Measurements from ENCODE around the gene ZNF335.
"Not testable (repeated sequence)": the region's sequence is repeated elsewhere in the genome, so short reads cannot be mapped to it uniquely, and the experiment has no call there.

Gene ZNF335

DNA sequence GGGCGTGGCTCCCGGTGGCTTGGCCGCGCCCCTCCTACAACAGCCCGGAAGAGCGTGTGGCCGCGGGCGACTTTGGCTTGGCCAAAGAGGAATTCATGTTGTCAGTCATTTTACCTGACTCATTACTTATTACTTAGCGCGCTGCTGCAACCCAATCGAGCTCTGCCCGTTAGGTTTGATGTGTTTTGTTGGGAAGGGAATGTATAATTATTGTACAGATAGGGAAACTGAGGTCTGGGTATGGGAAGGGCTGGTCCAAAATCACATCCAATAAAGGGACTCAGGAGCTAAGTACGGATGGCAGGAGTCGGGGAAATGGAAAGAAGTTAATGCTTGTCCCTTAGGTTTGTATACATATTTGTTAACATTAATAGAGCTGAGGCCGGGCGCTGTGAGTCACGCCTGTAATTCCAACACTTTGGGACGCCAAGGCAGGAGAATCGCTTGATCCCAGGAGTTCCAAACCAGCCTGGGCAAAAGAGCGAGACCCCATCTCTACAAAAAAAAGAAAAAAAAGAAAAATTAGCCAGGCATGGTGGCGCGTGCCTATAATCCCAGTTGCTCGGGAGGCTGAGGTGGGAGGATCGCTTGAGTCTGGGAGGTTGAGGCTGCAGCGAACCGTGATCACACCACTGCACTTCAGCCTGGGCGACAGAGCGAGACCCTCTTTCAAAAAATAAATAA is 639 bp upstream of the ZNF335 start:
- no peak for DNase-seq (ENCODE audit: low read depth in 2 of 2)

DNA sequence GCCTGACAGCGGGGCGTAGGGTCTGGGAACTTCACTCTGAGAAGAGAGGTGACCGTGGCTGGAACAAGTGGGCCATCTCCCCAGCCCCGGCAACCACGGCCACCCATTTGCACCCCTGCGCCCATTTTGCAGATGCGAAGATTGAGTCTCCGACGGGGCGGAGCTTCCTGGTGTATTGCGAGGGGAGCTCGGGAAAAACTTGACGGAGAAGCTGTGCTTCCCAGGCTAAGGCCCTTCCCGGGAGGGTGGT is 653 bp downstream of the ZNF335 start:
- DNase-seq (ENCODE audit: low read depth in 2 of 2): no peak

- DNase-seq (ENCODE audit: low read depth in 2 of 2): no peak
Observed at GRCh38 chr20:45970646-45971424, 1.2 kb downstream of the ZNF335 start.

- DNase-seq (ENCODE audit: low read depth in 2 of 2): peak in 1 of 2 experiments; percentile 23
Observed at GRCh38 chr20:45969712-45970634, 2.0 kb downstream of the ZNF335 start.

DNA sequence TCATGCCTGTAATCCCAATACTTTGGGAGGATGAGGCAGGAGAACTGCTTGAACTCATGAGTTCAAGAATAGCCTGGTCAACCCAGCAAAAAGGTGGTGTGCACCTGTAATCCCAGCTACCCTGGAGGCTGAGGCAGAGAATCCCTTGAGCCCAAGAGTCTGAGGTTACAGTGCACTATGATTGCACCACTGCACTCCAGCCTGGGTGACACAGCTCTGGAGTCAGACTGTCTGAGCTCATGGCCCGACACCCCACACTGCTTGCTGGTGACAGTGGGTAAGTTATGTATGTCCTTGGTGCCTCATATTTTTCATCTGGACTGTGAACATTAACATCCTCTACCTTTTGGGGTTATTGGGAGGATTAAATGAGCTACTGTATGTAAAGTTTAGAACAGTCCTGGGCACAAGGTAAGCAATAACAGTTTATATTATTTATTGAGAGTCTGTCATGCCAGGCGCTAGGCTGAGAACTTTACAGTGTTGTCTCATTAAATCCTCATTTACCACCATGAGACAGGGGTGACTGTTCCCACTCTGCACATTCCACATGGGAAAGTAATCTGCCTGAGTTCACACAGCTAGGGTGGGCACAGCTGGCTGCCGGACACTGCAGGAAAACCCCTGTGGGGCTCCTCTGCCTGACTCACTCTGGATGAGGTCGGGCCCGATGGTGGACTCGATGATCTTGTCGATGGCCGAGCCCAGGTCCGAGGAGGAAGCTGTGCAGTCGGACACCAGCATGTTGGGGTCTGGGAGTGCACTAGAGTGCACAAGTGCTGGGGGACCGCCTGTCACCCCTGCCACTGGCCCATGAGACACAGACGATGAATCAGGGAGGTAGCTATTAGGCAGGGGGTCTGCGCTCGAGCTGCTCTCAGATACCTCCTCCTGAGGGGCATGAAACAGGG is 2.9 kb downstream of the ZNF335 start:
- no peak for DNase-seq (ENCODE audit: low read depth in 2 of 2)

- DNase-seq (ENCODE audit: low read depth in 2 of 2): no peak
Observed at GRCh38 chr20:45968081-45968671, 3.8 kb downstream of the ZNF335 start.

DNA sequence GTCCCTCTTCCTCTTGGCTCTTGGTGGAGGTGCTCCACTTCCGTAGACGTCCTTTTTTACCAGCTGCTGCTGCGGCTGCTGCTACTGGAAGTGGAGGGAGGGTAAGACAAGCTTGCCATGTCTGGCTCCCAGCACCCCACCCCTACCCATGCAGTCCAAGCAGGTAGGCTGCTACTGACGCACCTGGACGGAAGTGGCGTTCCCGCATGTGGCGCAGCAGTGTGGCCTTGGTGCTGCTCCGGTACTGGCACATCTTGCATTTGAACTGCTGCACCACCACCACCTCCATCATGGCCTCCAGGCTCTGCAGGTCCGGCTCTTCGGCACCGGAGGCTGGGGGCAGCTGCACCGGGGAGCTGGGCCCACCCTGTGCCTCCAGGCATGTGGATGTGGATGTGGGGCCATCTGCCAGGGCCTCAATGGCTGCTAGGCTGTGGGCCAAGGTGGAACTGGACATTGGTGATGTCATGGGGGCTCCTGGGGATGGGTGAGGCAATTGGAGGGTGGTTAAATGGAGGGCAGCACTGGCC is 4.4 kb downstream of the ZNF335 start:
- DNase-seq (ENCODE audit: low read depth in 2 of 2): no peak

- no peak for DNase-seq (ENCODE audit: low read depth in 2 of 2)
Observed at GRCh38 chr20:45965169-45966002, 6.6 kb downstream of the ZNF335 start.

DNA sequence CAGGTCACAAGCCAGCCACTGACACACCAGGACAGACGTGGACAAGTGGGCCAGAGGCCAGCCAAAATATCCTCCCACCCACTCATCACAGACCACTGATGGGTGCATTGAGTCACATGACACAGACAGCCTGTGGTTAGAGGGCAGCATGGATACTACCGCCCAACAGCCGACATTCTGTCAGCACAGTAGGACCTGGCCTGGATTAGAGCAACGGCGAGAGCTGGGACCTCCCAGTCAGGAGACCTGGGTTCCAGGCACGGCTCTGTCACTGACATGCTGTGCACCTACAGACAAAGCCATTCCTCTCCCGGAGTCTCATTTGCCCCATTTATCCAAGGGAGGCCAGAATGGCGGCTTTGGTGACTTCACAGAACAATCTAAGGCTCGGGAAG is 8.0 kb downstream of the ZNF335 start:
- no peak for DNase-seq (ENCODE audit: low read depth in 2 of 2)

DNA sequence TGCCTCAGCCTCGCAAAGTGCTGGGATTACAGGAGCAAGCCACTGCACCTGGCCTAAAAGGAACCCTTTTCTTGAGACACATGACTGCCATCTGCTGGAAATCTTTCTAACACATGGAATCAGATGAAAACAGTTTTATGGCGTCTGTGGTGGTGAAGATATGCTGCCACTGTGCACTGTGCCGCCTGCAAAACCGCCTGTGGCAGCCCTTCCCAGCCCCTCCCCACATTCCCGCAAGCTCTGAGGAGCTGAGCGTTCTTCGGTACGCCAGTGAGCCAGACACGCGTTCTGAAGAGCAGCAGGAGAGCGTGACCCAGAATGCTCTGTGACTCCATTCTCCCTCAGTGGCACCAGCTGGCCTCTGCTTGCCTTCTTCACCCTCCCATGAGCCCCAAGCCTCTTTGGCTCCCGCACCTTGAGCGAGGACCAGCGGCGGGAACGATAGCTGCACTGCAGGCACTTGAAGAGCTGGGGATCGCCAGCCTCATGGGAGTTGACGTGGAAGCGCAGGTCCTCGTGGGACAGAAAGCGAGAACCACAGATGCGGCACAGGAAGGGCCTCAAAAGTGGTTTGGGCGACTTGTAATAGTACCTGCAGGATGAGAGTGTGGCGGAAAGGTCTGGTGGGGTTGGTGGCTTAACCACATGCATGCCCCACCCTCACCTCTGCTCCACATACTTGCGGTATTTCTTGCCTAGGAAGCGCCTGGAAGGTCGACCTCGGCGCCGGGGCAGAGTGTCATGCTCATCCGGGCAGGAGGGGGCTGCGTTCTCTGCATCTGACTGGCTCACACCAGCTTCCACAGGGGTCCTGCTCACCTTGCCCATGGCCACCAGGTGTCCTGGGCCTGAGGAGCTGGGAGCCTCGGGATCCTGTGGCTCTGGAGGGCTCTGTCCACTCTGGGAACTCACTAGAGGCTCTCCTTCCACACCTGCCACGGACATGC is 8.7 kb downstream of the ZNF335 start:
- DNase-seq (ENCODE audit: low read depth in 2 of 2): no peak

GRCh38 chr20:45962031-45962755 is 9.8 kb downstream of the ZNF335 start:
- DNase-seq (ENCODE audit: low read depth in 2 of 2): no peak

DNA sequence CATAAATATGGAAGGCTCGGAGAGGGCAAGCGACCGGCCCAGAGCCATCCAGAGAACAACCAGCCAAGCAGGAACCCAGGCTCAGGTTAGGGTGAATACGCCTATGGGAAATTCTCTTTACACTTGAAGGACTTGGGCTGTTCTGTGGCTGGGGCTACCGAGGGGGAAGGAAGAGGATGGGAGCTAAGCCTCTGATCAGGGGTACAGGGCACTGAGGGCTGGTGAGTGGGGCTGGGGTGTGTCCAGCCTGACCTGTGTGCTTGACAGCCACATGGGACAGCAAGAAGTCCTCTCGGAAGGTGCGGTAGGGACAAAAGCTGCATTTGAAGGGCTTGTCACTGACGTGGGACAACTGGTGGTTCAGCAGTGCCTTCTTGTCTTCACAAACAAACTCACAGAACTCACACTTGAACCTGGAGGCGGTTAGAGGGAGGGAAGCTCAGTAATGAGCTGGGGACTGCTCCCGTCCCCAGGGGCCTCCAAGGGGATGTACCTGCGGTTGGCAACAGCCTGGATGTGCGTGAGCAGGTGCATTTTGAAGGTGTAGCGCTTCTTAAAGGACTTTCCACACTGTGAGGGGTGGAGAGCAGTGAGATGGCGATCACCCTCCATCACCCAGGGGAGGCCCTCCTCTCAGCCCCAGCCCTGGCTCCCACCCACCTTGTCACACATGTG is 11.9 kb downstream of the ZNF335 start:
- DNase-seq (ENCODE audit: low read depth in 2 of 2): no peak

DNA sequence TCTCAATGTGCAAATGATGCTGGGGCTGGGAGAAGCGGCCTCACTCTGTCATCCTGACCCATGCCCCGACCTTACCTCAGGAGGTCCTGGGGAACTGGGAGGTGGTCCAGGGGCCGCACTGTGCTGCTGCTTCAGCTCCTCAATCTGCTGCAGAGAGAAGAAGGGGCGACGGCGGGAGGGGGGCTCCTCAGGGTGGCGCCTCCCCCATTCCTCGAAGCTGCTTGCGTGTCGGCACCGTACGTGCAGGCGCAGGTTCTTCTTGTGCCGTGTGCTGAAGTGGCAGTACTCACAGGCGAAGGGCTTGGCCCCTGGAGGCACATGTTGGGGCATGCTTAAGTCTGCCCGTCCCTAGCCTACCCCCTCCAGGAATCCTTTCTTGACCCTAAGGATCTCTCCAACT is 12.9 kb downstream of the ZNF335 start:
- no peak for DNase-seq (ENCODE audit: low read depth in 2 of 2)

GRCh38 chr20:45958593-45958992 is 13.4 kb downstream of the ZNF335 start:
- DNase-seq (ENCODE audit: low read depth in 2 of 2): no peak

DNA sequence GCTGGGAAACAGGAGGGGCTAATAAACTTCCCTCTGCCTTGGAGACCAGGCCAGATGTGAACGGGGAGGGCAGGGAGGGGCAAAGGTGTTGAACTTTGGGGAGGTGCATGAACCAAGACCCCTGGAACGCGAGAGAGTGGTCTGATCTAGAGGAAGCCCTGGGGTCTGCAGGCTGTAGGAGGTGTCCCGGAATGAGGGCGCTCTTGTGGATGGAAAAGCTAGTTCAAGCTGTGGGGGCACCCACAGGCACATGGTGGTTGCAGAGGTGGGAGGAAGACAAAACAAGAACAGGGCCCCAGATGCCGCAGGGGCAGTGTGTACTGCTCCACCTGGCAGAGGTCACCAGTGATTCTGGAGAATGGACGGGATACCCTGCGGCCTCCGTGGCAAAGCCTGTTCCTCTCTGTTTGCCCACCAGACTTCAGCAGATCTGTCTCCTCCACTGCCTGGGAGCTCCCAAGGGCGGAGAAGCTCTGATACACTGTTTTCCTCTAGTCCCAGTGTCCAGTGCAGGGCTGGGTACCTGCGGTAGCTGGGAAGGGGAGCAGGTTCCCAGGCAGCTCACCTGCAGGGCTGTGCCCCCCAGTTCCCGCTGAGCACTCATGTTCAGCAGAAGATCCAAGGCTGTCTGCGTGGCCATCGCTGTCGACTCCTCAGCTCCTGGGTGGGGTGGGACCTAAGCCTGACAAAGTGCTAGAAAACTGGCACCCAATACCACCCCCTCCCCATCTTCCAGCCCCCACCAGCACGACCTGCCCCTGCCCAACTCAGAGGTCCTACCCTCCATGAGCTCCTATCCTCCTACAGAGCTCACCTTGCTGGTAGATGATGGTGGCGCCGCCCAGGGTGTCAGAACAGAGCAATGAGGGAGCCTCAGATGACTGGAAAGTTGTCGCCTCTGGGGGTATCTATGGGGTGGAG is 14.7 kb downstream of the ZNF335 start:
- DNase-seq (ENCODE audit: low read depth in 2 of 2): no peak

GRCh38 chr20:45956326-45956725 is 15.7 kb downstream of the ZNF335 start:
- not testable (repeated sequence) for DNase-seq (ENCODE audit: low read depth in 2 of 2)

GRCh38 chr20:45953672-45954071 is 18.3 kb downstream of the ZNF335 start:
- DNase-seq (ENCODE audit: low read depth in 2 of 2): no peak
